GM19351 (cell line): ENCODE data around the gene PEX11G.
A peak's percentile ranks its signal among the peaks of the same experiment; 100 is the strongest.

Experiments
- ATAC-seq: cut with Tn5 transposase; IDR thresholded peaks from one replicate; pipeline ENCODE4 v1.9.1; 2021; ENCODE audit warnings: mild to moderate bottlenecking, moderate library complexity; ENCODE audit not compliant: unreplicated experiment

Gene PEX11G

GRCh38 chr19:7522072-7522922, 33.5 kb upstream of the PEX11G start, which contains the start of gene MCOLN1:
MCOLN1 (plus strand) TSS chr19:7522624; CDS start chr19:7522751, 127 bp downstream.
- peak; percentile 65 for ATAC-seq

GRCh38 chr19:7521551-7522071, 32.8 kb upstream of the PEX11G start:
- no peak for ATAC-seq

- ATAC-seq, result no peak
Observed at GRCh38 chr19:7520131-7521051, 31.6 kb upstream of the PEX11G start.

GRCh38 chr19:7519361-7520130, 30.7 kb upstream of the PEX11G start:
- ATAC-seq, result no peak

- no peak for ATAC-seq
Observed at GRCh38 chr19:7516878-7517277, 28.0 kb upstream of the PEX11G start.

GRCh38 chr19:7516333-7516732, 27.5 kb upstream of the PEX11G start:
- ATAC-seq, result no peak

- ATAC-seq, result no peak
Observed at GRCh38 chr19:7515645-7516151, 26.9 kb upstream of the PEX11G start, which contains the start of gene ZNF358. ZNF358 (plus strand) TSS chr19:7516103; CDS start chr19:7519243, 3,140 bp downstream.

GRCh38 chr19:7515110-7515644, 26.3 kb upstream of the PEX11G start:
- no peak for ATAC-seq

- ATAC-seq, result no peak
Observed at GRCh38 chr19:7513809-7514642, 25.2 kb upstream of the PEX11G start.

GRCh38 chr19:7512400-7512851, 23.6 kb upstream of the PEX11G start:
- ATAC-seq, result no peak

- ATAC-seq, result no peak
Observed at GRCh38 chr19:7509625-7510024, 20.8 kb upstream of the PEX11G start.

GRCh38 chr19:7507884-7508283, 19.0 kb upstream of the PEX11G start:
- no peak for ATAC-seq

- no peak for ATAC-seq
Observed at GRCh38 chr19:7506385-7507328, 17.8 kb upstream of the PEX11G start.

- no peak for ATAC-seq
Observed at GRCh38 chr19:7505682-7506384, 17.0 kb upstream of the PEX11G start.

GRCh38 chr19:7505288-7505681, 16.4 kb upstream of the PEX11G start:
- no peak for ATAC-seq

GRCh38 chr19:7504684-7505083, 15.8 kb upstream of the PEX11G start:
- ATAC-seq, result no peak

- no peak for ATAC-seq
Observed at GRCh38 chr19:7502552-7502951, 13.7 kb upstream of the PEX11G start.
